GM19455 (cell line): ENCODE measurements around the gene ICOS.

Experiments
- ATAC-seq: cut with Tn5 transposase; IDR thresholded peaks from one replicate; pipeline ENCODE4 v1.9.1; 2021; ENCODE audit not compliant: unreplicated experiment

ICOS gene

GRCh38 chr2:204005940-204006721 is 69.6 kb downstream of the ICOS start:
- ATAC-seq, result no peak

GRCh38 chr2:204008352-204008751 is 71.8 kb downstream of the ICOS start:
- ATAC-seq, result no peak

- ATAC-seq, result no peak
These were observed 74.3 kb downstream of the ICOS start for GRCh38 chr2:204010628-204011560.
